ENCODE results near the gene GSDME.

- TF ChIP-seq CTCF (IDR thresholded peaks at IDR 0.05) (no peak), POLR2A (IDR thresholded peaks at IDR 0.05) (no peak), EP300 (IDR thresholded peaks at IDR 0.05) (no peak)
Observed at GRCh38 chr7:24777806-24778205, 20.5 kb upstream of the GSDME start.
